Stimulated activated CD4-positive, alpha-beta T cell treated with anti-CD3 and anti-CD28 coated beads, Interleukin-12 subunit alpha, Interleukin-12 subunit beta, amount 100 ng/mL, for 48 hours (primary cell): ENCODE results near the gene SLC12A6.
"Not testable (repeated sequence)": the region's sequence is repeated elsewhere in the genome, so short reads cannot be mapped to it uniquely, and the experiment has no call there.

ENCODE experiments used
- DNase-seq, 3 donors: peaks; one replicate each; pipeline ENCODE4 v3.0.0-alpha.2; 2020; ENCODE audit warnings: low read depth in 2 of 3, low spot score in 1 of 3

Gene SLC12A6

DNA sequence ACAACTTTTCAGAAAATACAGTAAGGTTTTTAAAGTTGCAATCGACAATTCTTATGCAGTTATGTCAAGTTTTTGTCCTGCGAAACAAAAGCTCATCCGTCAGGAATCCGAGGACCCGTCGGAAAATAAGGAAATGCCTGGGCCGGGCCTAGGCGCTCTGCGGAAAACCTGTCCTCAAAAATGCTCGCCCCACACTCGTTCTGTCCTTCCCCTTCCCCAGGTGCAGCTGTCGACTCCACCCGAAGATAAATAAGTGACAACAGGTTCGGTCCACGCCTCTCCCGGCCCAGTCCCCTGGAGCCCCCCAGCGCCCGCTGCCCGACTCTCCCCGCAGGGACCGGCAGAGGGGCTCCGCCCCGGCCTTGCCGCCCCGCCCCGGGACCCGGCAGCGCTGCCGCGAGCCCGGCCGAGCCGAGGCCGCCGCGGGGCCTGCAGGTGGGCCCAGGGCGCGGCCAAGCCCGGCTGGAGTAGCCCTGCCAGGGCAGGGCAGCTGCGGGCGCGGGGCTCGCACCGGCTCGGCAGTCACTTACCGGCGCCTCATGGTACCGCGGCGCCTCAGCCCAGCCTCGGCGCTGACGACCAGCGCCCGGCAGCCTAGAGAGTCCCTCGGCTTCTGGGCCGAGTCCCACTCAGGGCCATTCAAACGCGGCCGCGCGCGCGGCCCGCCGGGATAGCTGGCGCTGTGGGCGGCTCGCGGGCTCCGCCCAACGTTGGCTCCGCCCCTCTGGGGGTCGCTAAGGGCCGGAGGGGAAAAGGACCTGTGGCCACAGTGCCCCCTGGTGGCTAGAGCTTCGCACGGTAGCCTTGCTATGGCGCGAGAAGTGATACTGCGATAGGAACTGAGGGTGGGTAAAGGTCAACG lies 127.9 kb downstream of the SLC12A6 start, which contains the start of gene KATNBL1:
Gene KATNBL1 (minus strand): TSS at position 676 of the 862 bp plus-strand sequence. CDS start 46,420 bp downstream, outside the sequence.
- DNase-seq, result peak; percentile 95 to 99 (median 97)

DNA sequence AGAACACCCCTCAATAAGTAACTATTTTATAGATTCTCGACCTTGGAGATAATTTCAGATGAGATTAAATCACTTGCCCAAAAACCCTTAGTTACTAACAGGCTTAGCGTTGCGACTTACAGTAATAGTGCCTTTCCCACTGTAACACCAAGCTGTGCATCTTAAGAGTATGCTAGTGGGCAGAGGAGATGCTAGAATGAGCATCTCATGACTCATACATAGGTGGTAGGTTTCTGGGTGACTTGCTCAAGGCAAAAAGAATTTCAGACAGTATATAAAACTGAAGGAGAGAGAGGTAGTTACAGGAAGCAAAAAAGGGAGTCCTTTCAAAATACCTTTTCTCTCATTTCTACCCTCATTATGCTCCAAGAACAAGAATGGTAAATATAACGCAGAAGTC lies 131.6 kb downstream of the SLC12A6 start:
- DNase-seq, result no peak

DNA sequence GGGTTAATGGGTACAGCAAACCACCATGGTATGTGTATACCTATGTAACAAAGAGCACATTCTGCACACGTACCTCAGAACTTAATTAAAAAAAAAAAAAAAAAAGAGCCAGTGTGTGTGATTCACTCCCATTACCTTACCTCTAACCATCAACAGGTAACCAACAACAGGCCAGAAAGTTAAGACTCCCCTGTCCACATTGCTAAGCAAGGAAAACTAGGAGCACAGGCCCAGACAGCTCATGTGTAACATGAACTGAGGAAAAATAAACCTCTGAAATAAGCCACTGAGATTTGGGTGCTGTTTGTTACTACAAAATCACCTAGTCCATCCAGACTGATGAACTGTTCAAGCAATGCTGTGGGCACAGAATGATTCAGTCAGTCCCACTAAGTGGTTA lies 133.6 kb downstream of the SLC12A6 start:
- DNase-seq, result no peak

DNA sequence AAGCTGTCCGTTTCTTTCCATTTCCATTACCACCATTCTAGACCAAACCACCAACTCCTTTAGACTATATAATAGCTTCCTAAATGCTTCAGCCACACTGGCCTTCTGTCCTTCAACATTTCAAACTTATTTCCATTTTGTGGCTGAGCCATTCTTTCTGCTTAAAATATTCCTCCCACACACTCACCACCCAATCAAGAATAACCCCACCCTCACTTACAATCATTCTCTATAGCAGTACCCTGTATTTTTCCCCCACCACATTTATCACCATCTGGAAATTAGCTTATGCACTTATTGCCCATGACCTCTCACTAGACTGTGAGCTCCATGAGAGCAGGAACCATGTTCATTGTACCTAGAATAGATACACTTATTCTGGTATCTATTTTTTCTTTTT lies 134.3 kb downstream of the SLC12A6 start:
- no peak for DNase-seq

DNA sequence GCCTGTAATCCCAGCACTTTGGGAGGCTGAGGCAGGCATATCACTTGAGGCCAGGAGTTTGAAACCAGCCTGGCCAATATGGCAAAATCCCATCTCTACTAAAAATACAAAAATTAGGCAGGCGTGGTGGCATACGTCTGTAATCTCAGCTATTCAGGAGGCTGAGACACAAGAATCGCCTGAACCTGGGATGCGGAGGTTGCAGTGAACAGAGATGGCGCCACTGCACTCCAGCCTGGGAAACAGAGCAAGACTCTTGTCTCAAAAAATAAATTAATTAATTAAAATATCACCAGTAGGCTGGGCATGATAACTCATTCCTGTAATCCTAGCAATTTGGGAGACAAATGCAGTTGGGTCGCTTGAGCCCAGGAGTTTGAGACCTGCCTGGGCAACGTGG lies 144.3 kb downstream of the SLC12A6 start:
- DNase-seq, result not testable (repeated sequence)

DNA sequence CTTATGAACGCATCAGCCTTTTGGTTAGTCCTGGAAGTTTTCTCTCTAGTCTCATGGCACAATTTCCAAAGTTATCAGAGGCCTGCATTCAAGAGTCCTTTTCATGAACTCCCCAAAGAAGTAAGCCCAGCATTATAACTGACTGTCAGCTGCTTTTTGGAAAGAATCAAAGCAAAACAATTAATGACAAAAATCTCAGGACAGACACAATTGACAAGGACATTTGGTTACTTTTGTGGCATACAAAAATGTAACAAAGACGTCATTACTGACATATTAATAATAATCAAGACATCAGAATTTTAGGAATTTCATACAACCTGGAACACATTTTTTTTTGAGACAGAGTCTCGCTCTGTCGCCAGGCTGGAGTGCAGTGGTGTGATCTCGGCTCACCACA lies 148.9 kb downstream of the SLC12A6 start:
- no peak for DNase-seq

DNA sequence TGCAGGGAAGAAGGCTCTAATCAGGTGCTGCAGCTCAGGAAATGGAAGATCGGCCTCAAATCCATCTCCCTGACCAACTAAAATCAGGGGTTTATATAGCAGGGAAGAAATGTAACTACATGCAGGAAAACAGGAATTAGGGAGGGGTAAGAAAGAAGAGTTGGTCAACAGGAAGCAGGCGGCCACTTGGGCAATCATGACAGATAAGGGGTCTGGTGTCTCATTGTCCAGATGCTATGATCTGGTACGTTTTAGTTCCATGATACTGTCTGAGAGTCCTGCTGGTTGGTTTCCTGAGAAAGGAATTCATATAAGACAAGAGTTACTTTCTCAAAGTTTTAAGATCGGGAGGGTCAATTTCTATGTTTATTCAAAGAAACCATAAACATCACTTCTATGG lies 151.9 kb downstream of the SLC12A6 start:
- DNase-seq, result no peak

DNA sequence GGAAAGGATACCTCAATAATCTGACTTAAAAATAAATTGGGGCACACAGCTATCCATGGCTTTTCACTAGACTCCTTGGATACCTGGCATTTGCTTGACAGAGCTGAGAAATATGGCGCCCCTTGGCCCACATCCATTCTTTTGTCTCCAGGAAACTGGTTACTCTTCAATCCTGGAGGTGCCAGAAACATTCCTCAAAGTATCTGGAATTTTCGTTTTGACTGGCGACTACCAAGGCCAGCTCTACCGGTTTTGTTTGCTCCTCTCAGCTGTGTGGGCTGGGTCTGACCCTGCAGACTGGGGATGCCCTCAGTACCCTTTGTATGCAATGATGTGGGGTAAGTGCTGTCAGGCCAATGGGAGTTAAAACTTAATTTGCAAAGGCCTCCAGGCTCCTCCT lies 154.6 kb downstream of the SLC12A6 start:
- no peak for DNase-seq
